Spleen (tissue), 7 donors: ENCODE results near the gene MSL3B.

Experiments used
- CTCF ChIP-seq, 11 experiments: fragments of 200-600 bp in 7 of 11; fragments of 450-650 bp in 4 of 11; sonication (generic) in 4 of 11; IDR thresholded peaks in 8 of 11; conservative IDR thresholded peaks in 3 of 11; 1 replicate in 7 of 11; 2 replicates in 4 of 11; pipeline versions ENCODE4 v1.4.0 to v1.8.0; 2016 to 2021; ENCODE audit warnings: antibody characterized with exemption in 11 of 11, inconsistent platforms in 4 of 11, mild to moderate bottlenecking in 1 of 11
- POLR2A ChIP-seq, 3 donors: fragments of 450-650 bp; IDR thresholded peaks; one replicate each; pipeline ENCODE4 v1.5.1; 2017; ENCODE audit warnings: antibody characterized with exemption in 3 of 3, mild to moderate bottlenecking in 1 of 3
- POLR2AphosphoS5 ChIP-seq, 3 donors: sonication (generic); formaldehyde crosslinking; IDR thresholded peaks; one replicate each; pipeline ENCODE4 v1.5.1; 2017; ENCODE audit warnings: antibody characterized with exemption in 3 of 3
- donor health status: DM: no; HTN: no; CAD: no; lungs with moderate emphysema.
- donor health status: DM: no; HTN: no; CAD: no.
- donor health status: DM: no; HTN: no; CAD: no.

- TF ChIP-seq CTCF (IDR thresholded peaks at IDR 0.05 in 8 of 11, conservative IDR thresholded peaks at IDR 0.05 in 3 of 11) (no peak), POLR2AphosphoS5 (IDR thresholded peaks at IDR 0.05) (no peak), POLR2A (IDR thresholded peaks at IDR 0.05) (no peak)
Observed at GRCh38 chr2:233917116-233917515, 48.9 kb upstream of the MSL3B start, which contains the start of gene TRPM8.
